HepG2 (cell line): ENCODE data around the gene SLCO3A1. TPM values are rescaled to one million over a fixed set of nuclear protein-coding genes. Genes with fewer than 3 reads are reported as not detected.

Experiments used
- ATAC-seq: fragments of 200-7000 bp; cut with Tn5 transposase; 3 replicates; pipeline ENCODE4 v1.9.1; 2020; ENCODE audit warnings: mild to moderate bottlenecking, moderate library complexity
- BruUV-seq: library from RNA; stranded (reverse); fragments of 400-500 nt; replicated peaks from 2 replicates; lab custom pipeline; 2021; lab: Mats Ljungman, UMichigan
- CTCF ChIA-PET: fragments of 300-600 bp; formaldehyde crosslinking; extraction: SDS; loops from one replicate; lab custom pipeline; 2021; ENCODE audit warnings: low total read pairs, inconsistent platforms, low intra/inter-chr PET ratio; lab: Yijun Ruan, JAX
- POLR2A ChIA-PET: fragments of 350-600 bp; sonication (Branson Sonifier 250); formaldehyde crosslinking; loops from one replicate; lab custom pipeline; 2020; ENCODE audit warnings: antibody characterized with exemption, inconsistent platforms; lab: Yijun Ruan, JAX
- DNase-seq: peaks from one replicate; pipeline ENCODE4 v3.0.0-alpha.2; 2015; ENCODE audit warnings: low spot score
- FAIRE-seq: peaks from 3 replicates; lab custom pipeline; 2011; peaks lifted over from hg19 to GRCh38; lab: Jason Lieb, UNC
- H2AFZ ChIP-seq: one replicate; pipeline ENCODE4 v1.6.1; 2011; ENCODE audit warnings: low read length, inconsistent platforms
- H3K27ac ChIP-seq: fragments of 300-600 bp; 3 replicates; pipeline ENCODE4 v1.8.0; 2011; ENCODE audit warnings: mixed run types, mild to moderate bottlenecking, mixed read lengths, low read length, inconsistent platforms; ENCODE audit not compliant: insufficient read depth; ENCODE audit errors: extremely low read length
- H3K27me3 ChIP-seq, 2 experiments: fragments of 200-600 bp in 1 of 2; 2 replicates in 1 of 2; 3 replicates in 1 of 2; pipeline versions ENCODE4 v1.6.0 to v1.8.0; 2011; ENCODE audit warnings: low read length in 2 of 2, mild to moderate bottlenecking in 2 of 2, moderate library complexity in 2 of 2, inconsistent platforms in 1 of 2; ENCODE audit not compliant: insufficient read depth in 2 of 2, control insufficient read depth in 1 of 2
- H3K36me3 ChIP-seq, 2 experiments: fragments of 200-600 bp in 1 of 2; replicated peaks in 1 of 2; 2 replicates in 1 of 2; 3 replicates in 1 of 2; pipeline versions ENCODE4 v1.5.1 to v1.8.0; 2011; ENCODE audit warnings: low read length in 2 of 2, inconsistent platforms in 1 of 2; ENCODE audit not compliant: insufficient read depth in 2 of 2, control insufficient read depth in 1 of 2
- H3K4me1 ChIP-seq: 2 replicates; pipeline ENCODE4 v1.5.1; 2012; ENCODE audit warnings: low read length, inconsistent platforms; ENCODE audit not compliant: insufficient read depth
- H3K4me2 ChIP-seq: 2 replicates; pipeline ENCODE4 v1.6.0; 2011; ENCODE audit warnings: low read depth, low read length, inconsistent platforms
- H3K4me3 ChIP-seq, 3 experiments: fragments of 200-600 bp in 1 of 3; sonication (generic), shearing (Covaris generic) in 1 of 3; replicated peaks in 1 of 3; 2 replicates each; pipeline ENCODE4 v1.5.1; 2011 to 2016; ENCODE audit warnings: low read length in 3 of 3, inconsistent platforms in 2 of 3, low read depth in 2 of 3, mild to moderate bottlenecking in 2 of 3, control low read depth in 1 of 3, mixed read lengths in 1 of 3; ENCODE audit not compliant: insufficient read depth in 1 of 3
- H3K79me2 ChIP-seq: one replicate; pipeline ENCODE4 v1.6.1; 2011; ENCODE audit warnings: low read length, inconsistent platforms; ENCODE audit not compliant: insufficient read depth
- H3K9ac ChIP-seq: 2 replicates; pipeline ENCODE4 v1.6.0; 2011; ENCODE audit warnings: mild to moderate bottlenecking, low read depth, low read length, inconsistent platforms; ENCODE audit not compliant: insufficient read depth
- H3K9me3 ChIP-seq: 2 replicates; pipeline ENCODE4 v1.5.1; 2012; ENCODE audit warnings: mild to moderate bottlenecking, low read length
- H4K20me1 ChIP-seq: 2 replicates; pipeline ENCODE4 v1.6.0; 2011; ENCODE audit warnings: inconsistent platforms, mild to moderate bottlenecking, low read length, moderate library complexity; ENCODE audit not compliant: insufficient read depth
- AFF4 ChIP-seq: sonication (generic); formaldehyde crosslinking; IDR thresholded peaks from 2 replicates; pipeline ENCODE4 v1.4.0; 2020; ENCODE audit warnings: missing genetic modification reagents
- ATF1 ChIP-seq: IDR thresholded peaks from 2 replicates; pipeline ENCODE4 v1.6.1; 2016; ENCODE audit warnings: mild to moderate bottlenecking, control low read depth
- DNMT1 ChIP-seq: sonication (generic); formaldehyde crosslinking; IDR thresholded peaks from 2 replicates; pipeline ENCODE4 v1.5.1; 2020; ENCODE audit warnings: mild to moderate bottlenecking, missing genetic modification reagents
- KLF11 ChIP-seq: IDR thresholded peaks from 2 replicates; pipeline ENCODE4 v1.6.1; 2016; ENCODE audit warnings: missing compliant biosample characterization
- MEF2D ChIP-seq: sonication (generic); formaldehyde crosslinking; IDR thresholded peaks from 2 replicates; pipeline ENCODE4 v1.5.1; 2020; ENCODE audit warnings: mild to moderate bottlenecking, missing genetic modification reagents
- MYNN ChIP-seq: sonication (generic); formaldehyde crosslinking; IDR thresholded peaks from 2 replicates; pipeline ENCODE4 v1.4.0; 2020; ENCODE audit warnings: mild to moderate bottlenecking, low read depth, missing genetic modification reagents
- TBL1XR1 ChIP-seq: fragments of 150-350 bp; IDR thresholded peaks from 2 replicates; pipeline ENCODE4 v1.6.1; 2014; ENCODE audit warnings: borderline replicate concordance, low read length; ENCODE audit not compliant: partially characterized antibody
- ZFP62 ChIP-seq: sonication (generic); formaldehyde crosslinking; IDR thresholded peaks from 2 replicates; pipeline ENCODE4 v1.4.0; 2020; ENCODE audit warnings: missing genetic modification reagents
- ZMYM4 ChIP-seq: sonication (generic); formaldehyde crosslinking; IDR thresholded peaks from 2 replicates; pipeline ENCODE4 v1.8.1; 2023; ENCODE audit warnings: mild to moderate bottlenecking, missing genetic modification reagents
- ZNF230 ChIP-seq: sonication (generic); formaldehyde crosslinking; IDR thresholded peaks from 2 replicates; pipeline ENCODE4 v1.4.0; 2020; ENCODE audit warnings: mild to moderate bottlenecking, missing genetic modification reagents
- ZNF720 ChIP-seq: sonication (generic); formaldehyde crosslinking; IDR thresholded peaks from 2 replicates; pipeline ENCODE4 v1.4.0; 2020; ENCODE audit warnings: missing genetic modification reagents
- ZNF891 ChIP-seq: sonication (generic); formaldehyde crosslinking; IDR thresholded peaks from 2 replicates; pipeline ENCODE4 v1.5.0; 2020; ENCODE audit warnings: mild to moderate bottlenecking, missing genetic modification reagents
- WGBS: methylation state at CpG from one replicate; pipeline ENCODE4 v1.1.6; 2017; ENCODE audit warnings: low lambda C conversion rate; 5-methylcytosine and 5-hydroxymethylcytosine counted together
- in situ Hi-C: cut with HindIII; loops from 2 replicates; pipeline ENCODE4 v1.10.0; 2017; ENCODE audit warnings: low pct_unique_long_range_greater_than_20kb; ENCODE audit not compliant: extremely low pct_ligation_motif_present
- intact Hi-C: fragments of 100-400 bp; cut with micrococcal nuclease; formaldehyde crosslinking; loops from one replicate; pipeline ENCODE4 v1.10.0; 2022; ENCODE audit not compliant: unreplicated experiment
- polyA plus RNA-seq, 8 experiments: library from polyadenylated mRNA; depleted of rRNA in 3 of 8; stranded (reverse) in 7 of 8; unstranded in 1 of 8; fragments of >200 nt; fragmentation: Illumina TruSeq in 4 of 8; extraction: Trizol in 4 of 8; gene quantifications; 2 replicates each; pipeline versions ENCODE4 v1.2.1 to v1.2.3, GENCODE V29; 2011 to 2016; ENCODE audit warnings: low read depth in 4 of 8, missing spikeins in 1 of 8, mixed read lengths in 1 of 8; ENCODE audit not compliant: insufficient read depth in 1 of 8
- total RNA-seq, 5 experiments: library from RNA; depleted of rRNA; stranded (reverse); fragments of >200 nt; fragmentation: Illumina TruSeq; extraction: Trizol; gene quantifications; 2 replicates each; pipeline ENCODE4 v1.2.3, GENCODE V29; 2016; ENCODE audit warnings: low read depth in 1 of 5

SLCO3A1 gene
- total and polyA plus RNA-seq, 2 of the 13 experiments (the other 11 are each of a cell fraction or from before 2014, with no cell fraction given) = 0.02 TPM; not detected in 1

- no TSS peak for BruUV-seq
- Histone ChIP-seq H2AFZ (no peak overlapping the region), H4K20me1 (no peaks in the 10 kb centered on the region), H3K4me1 (no peaks in the 10 kb centered on the region), H3K4me2 (no peak overlapping the region), H3K27me3 (peaks cover 0 to 19% of the 10 kb centered on the region in 2 experiments; a peak in 4 of 5 replicates), H3K9ac (no peak overlapping the region), H3K9me3 (no peaks in the 10 kb centered on the region), H3K79me2 (no peaks in the 10 kb centered on the region), H3K4me3 (no peak overlapping the region), H3K27ac (no peak overlapping the region), H3K36me3 (no peaks in the 10 kb centered on the region)
- CTCF ChIA-PET = no interaction called here
- FAIRE-seq (no peak), ATAC-seq (no peak), DNase-seq (no peak)
- 22% methylated on average over 4 of the region's 4 CpGs for WGBS
- intact Hi-C loops (no loop called here), in situ Hi-C loops (no loop called here)
- no peak for TF ChIP-seq MYNN (CRISPR knock-in tag)
- POLR2A ChIA-PET = no interaction called here
Observed at GRCh38 chr15:91927585-91927984, 74.1 kb downstream of the SLCO3A1 start.

- in situ Hi-C loops = no loop called here
- H3K27me3 ChIP-seq = peaks cover 0 to 19% of the 10 kb centered on the region in 2 experiments; a peak in 4 of 5 replicates
Observed at GRCh38 chr15:91928675-91929074, 75.2 kb downstream of the SLCO3A1 start.

More at GRCh38 chr15:91928675-91929074, 75.2 kb downstream of the SLCO3A1 start:
- H3K9me3 ChIP-seq = no peaks in the 10 kb centered on the region
- H3K36me3 ChIP-seq = no peaks in the 10 kb centered on the region
- TF ChIP-seq ZFP62 = no peak
- no peak for TF ChIP-seq AFF4
- TF ChIP-seq ZNF230 (CRISPR knock-in tag) = no peak
- no peak for TF ChIP-seq ATF1
- TF ChIP-seq ZNF720 = no peak
- no peak for TF ChIP-seq DNMT1 (CRISPR knock-in tag)
- TF ChIP-seq MEF2D (CRISPR knock-in tag) = no peak
- TF ChIP-seq ZNF891 (CRISPR knock-in tag) = no peak
- TF ChIP-seq ZMYM4 (CRISPR knock-in tag) = no peak
- TF ChIP-seq TBL1XR1 = no peak
- no peak for TF ChIP-seq KLF11 (CRISPR knock-in tag)
- no peak overlapping the region for H3K9ac ChIP-seq
- ChIA-PET CTCF (no interaction called here), POLR2A (no interaction called here)
- WGBS = 5% methylated on average over 6 of the region's 6 CpGs
- no peaks in the 10 kb centered on the region for H3K4me1 ChIP-seq
- no peaks in the 10 kb centered on the region for H3K79me2 ChIP-seq
- FAIRE-seq (no peak), ATAC-seq (no peak), DNase-seq (no peak)
- H4K20me1 ChIP-seq = no peaks in the 10 kb centered on the region
- no peak overlapping the region for H3K27ac ChIP-seq
- intact Hi-C loops = no loop called here
- no peak overlapping the region for H3K4me3 ChIP-seq
- no peak overlapping the region for H2AFZ ChIP-seq
- H3K4me2 ChIP-seq = no peak overlapping the region
- no TSS peak for BruUV-seq
